ENCODE measurements around the gene MRPL16.
"Not testable (repeated sequence)": the region's sequence is repeated elsewhere in the genome, so short reads cannot be mapped to it uniquely, and the experiment has no call there.

MRPL16 gene

GRCh38 chr11:59812220-59812619 lies 1.6 kb upstream of the MRPL16 start:
- DNase-seq (ENCODE audit: low read depth in 3 of 3), result no peak

DNA sequence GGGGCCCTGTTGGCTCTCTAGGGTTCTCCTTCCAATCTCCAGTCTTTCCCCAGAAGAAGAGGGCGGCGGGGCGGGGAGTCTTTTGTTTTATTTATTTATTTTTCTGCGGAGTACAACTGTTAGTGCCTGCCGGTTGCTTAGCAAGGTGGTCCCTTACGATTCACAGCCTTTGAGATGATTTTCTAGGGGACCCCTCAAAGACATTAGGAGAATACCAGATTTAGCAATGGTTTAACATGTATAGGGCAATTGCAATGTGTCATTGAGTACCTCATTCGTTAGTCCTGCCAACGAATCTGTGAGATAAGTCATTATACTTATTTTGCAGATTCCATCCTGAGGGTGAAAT lies 307 bp upstream of the MRPL16 start:
- DNase-seq (ENCODE audit: low read depth in 3 of 3), result no peak

GRCh38 chr11:59807047-59807610 lies 3.4 kb downstream of the MRPL16 start:
- DNase-seq (ENCODE audit: low read depth in 3 of 3), result no peak

DNA sequence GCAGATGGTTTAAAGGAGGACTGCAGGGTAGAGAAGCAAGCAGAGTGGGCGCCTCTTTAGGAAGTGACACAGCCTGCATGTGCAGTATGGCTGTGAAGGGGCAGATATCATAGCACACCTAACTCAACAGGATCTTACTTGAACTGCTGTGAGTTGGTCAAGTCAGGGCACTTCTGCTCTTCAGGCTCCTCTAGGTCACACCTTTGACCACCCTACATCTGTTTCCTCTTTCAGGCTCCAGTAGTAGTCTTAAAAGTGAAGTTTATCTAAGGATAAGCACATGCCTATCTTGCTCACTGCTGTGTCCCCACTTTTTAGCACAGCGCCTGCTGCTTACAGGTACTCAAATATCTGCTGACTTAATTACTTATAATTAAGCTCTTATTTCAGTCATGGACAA lies 6.5 kb downstream of the MRPL16 start:
- DNase-seq (ENCODE audit: low read depth in 3 of 3), result no peak

DNA sequence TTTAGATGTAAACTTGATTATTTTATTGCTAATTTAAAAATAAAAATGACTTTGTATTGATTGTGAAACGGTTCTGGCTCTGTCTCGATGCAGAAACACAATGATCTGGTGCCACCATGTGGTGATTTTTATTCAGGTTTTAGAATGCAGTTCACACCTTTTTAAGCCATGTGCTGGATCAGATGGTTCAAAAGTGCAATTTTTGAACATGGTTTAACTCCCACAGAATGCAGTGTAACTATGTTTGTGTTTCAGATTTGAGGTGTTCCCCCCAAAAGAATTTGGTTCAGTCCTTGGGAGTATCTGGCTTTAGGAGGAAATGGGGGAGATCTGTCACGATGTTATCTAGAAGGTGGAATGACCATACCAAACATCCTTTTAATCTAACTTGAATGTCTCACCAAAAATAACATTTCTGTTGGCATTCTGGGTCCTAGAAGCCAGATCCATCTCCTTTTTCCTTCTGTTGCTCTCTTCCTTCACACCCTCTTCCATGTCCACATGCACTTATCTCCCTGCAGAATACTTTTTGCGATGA lies 7.9 kb downstream of the MRPL16 start:
- DNase-seq (ENCODE audit: low read depth in 3 of 3), result no peak

DNA sequence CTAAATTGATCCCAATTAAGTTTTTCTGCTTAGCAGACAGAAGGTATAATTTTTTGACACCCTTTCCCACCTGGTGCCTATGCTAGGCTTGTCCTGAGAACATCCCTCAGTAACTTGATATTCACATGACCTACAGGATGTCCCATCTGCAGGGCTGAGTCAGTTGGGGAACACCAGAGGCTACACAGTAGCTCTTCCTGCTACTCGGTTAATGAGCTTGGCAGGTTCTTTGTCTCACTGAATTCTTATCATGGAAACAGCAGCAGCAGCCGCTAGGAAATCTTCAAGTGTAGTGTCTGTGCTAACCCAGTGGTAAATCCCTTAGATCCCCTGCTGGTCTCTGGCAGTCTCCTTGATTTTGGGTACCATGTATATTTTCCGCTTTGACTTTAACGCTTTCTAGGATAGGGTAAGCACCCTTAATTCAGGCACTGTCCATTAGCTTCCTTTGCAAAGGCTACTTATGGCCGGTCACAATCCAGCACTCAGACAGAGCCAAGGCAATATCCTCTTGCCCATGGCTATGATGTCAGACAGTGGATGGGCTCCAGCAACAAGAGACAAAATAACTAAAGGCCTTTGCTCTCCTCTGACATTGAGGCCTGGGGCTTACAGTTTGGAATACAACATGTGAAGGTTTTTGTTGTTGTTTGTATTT lies 8.5 kb downstream of the MRPL16 start:
- DNase-seq (ENCODE audit: low read depth in 3 of 3), result no peak

DNA sequence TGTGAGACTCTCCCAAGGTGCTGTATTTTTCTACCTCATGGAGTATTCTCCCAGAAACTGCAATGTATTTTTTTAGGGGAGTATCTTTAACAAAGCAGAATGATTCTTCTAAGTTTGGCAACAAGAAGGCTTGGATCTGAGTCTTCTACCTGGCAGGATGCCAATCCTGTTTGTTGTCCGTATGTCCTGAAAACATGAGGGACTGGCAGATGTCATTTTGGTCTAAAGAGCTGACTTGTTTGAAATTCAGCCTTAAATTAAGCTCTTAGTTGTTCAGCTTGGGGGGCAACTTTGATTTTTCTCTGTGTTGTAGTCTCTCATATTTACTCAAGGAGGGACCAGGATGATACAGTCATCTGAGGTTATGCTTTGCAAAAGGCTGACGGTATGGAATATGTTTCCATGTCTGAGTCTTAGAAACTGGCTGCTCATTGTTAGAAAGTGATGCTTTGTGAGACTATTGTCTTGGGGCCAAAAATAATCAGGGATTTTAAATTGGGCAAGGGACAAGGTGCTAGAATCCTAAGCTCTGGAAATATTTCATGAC lies 9.3 kb downstream of the MRPL16 start:
- DNase-seq (ENCODE audit: low read depth in 3 of 3), result no peak

DNA sequence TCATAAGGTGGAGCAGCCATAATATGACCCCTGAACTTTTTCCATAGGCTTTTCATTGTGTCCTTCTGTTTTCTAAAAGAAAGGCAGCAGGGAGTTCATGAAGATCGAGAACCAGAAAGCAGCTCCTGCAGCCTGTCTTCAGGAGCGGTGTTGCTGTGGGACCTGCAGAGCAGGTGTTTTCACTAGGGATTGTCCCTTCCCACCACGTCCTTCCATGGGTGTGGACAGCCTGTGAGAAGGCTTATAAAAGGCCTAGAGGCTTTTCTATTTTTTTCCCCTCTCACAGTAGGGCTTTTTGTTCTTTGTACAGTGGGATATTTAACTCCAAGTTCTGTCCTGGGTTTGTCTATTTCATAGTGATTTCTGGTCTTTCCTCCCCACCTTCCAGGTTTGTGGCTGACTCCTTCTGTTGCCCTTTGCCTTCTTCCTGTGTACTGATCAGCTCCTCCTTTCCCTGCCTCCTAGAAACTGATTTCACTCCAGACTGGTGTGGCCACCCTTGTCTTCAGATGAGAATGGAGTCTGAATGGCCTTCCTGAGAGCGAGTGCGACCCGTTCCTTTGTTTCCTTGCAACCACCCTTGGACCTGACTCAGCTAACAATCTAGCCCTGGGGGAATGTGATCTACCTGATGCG lies 10.1 kb downstream of the MRPL16 start:
- no peak for DNase-seq (ENCODE audit: low read depth in 3 of 3)

DNA sequence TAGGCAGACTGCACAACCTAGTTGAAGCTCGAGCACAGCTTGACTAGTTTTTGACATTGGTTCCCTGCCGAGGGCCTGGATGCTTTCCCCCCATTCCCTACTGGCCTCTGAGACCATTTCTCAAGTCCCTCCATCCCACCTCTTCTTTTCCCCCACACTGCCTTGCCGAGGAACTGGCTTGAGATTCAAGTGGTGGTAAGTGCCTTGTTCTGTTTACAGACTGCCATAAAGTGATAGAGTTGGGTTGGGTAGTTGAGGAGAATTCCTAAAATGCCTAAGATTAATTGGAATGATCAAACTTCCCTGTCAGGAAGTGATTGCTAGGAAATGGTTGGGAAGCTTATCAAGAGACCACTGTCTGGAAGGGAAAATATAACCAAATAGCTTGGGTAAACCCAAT lies 16.2 kb downstream of the MRPL16 start:
- DNase-seq (ENCODE audit: low read depth in 3 of 3), result no peak

GRCh38 chr11:59792507-59792906 lies 18.1 kb downstream of the MRPL16 start:
- DNase-seq (ENCODE audit: low read depth in 3 of 3), result no peak

DNA sequence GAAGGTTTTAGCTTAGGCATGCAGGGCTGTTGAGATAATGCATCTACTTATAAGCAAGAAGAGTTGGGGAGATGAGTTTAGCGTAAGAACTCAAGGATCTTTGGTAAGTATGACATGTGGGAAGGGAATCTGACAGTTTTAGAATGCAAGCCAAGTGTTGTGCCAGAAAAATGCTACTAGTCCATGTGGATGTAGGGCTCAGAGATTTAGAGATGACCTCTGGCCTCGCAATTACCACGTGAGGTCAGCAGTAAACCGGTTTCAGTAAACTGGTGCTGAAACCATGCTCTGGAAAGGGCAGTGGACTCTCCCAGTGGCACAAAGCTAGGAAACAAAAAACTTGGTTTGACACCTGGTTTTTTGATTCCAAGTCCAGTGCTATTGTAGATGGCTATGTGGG lies 18.9 kb downstream of the MRPL16 start:
- no peak for DNase-seq (ENCODE audit: low read depth in 3 of 3)

GRCh38 chr11:59787816-59788215 lies 22.8 kb downstream of the MRPL16 start:
- no peak for DNase-seq (ENCODE audit: low read depth in 3 of 3)

GRCh38 chr11:59787255-59787588 lies 23.4 kb downstream of the MRPL16 start:
- DNase-seq (ENCODE audit: low read depth in 3 of 3), result no peak

GRCh38 chr11:59785818-59786217 lies 24.8 kb downstream of the MRPL16 start:
- DNase-seq (ENCODE audit: low read depth in 3 of 3), result no peak

DNA sequence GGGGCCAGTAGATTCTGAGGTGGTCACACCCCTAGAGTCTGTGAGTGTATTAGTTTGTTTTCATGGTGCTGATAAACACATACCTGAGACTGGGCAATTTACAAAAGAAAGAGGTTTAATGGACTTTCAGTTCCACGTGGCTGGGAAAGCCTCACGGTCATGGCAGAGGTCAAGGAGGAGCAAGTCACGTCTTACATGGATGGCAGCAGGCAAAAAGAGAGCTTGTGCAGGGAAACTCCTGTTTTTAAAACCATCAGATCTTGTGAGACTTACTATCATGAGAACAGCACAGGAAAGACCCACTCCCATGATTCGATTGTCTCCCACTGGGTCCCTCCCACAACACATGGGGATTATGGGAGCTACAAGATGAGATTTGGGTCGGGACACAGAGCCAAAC lies 26.1 kb downstream of the MRPL16 start:
- DNase-seq (ENCODE audit: low read depth in 3 of 3), result not testable (repeated sequence)

DNA sequence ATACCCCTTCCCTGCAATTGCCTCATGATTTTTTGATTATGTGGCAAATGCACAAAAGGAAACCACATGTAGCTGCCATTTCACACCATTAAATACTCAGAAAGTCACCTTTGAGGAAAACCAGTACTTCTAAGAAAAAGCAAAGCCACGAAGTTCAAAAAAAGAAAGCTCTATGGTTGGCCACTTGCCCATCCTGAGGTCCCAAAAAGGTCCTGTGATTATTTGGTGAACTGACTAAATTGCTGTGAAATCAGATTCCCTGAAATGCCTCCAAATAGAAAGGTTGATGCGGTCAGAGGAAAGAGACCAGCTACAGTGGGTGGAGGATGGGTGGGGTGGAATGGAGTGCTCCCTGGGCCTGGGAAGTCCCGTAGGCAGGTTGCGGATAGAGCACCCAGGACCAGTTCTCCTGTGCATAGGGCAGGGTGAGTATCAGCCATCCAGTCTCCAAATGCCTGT lies 26.9 kb downstream of the MRPL16 start:
- DNase-seq (ENCODE audit: low read depth in 3 of 3), result no peak

- DNase-seq (ENCODE audit: low read depth in 3 of 3), result no peak
Observed at GRCh38 chr11:59782080-59782479, 28.5 kb downstream of the MRPL16 start.

GRCh38 chr11:59779487-59779886 lies 31.1 kb downstream of the MRPL16 start:
- DNase-seq (ENCODE audit: low read depth in 3 of 3), result no peak

DNA sequence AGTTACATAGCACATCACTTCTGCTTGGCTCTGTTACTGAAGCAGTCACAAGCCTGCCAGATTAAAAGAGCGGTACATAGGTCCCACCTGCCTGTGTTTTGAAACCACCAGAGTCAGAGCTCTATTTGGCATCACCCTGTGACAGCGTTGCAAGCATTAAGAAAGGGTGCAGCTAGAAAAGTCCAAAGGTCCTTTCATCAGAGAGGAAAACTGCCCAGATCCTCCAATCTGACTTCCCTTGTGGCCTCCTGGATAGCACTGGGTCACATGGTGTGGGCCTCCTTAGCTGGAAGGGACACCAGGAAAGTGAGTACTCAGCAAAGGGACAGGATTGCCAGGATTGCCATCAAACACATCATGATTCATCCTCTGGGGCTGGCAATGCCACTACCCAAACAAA lies 32.5 kb downstream of the MRPL16 start:
- no peak for DNase-seq (ENCODE audit: low read depth in 3 of 3)

- no peak for DNase-seq (ENCODE audit: low read depth in 3 of 3)
Observed at GRCh38 chr11:59777104-59777503, 33.5 kb downstream of the MRPL16 start.

DNA sequence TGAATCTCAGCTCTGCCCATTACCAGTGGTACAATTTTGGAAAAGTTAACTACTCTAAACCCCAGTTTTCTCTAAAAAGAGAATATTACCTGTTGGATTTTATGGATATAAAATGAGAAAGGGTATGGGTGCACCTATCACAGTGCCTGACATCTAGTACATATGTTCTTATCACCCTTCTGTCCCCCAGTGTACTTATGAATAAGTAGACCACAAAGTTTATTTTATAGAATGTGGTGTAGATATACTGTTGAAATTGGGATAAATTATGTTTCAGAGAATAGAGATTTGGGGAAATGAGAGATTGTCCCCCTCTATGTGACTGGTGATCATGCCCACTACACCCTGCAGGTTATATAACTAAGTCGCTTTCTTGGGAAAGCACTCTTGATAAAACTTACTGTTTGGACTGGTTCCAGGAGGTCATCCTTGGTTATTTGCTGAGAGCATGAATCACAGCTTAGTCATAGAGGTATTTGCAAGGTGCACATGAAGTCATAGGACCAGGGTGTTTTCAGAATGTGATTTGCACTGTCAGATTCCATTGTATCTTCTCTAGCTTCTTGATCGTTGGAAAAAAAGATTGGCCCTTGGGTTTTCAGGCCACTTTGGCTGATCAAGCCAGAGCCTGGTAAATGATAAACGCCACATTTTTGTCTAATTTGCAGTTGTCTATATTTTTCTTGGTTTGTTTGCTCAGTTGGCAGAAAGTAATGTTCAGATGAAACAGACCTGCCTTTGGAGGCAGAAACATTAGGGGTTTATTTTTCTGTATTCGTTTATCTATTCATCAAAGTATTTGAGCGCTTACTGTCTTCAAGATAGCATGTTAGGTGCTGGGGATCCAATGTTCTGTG lies 34.1 kb downstream of the MRPL16 start:
- DNase-seq (ENCODE audit: low read depth in 3 of 3), result no peak

DNA sequence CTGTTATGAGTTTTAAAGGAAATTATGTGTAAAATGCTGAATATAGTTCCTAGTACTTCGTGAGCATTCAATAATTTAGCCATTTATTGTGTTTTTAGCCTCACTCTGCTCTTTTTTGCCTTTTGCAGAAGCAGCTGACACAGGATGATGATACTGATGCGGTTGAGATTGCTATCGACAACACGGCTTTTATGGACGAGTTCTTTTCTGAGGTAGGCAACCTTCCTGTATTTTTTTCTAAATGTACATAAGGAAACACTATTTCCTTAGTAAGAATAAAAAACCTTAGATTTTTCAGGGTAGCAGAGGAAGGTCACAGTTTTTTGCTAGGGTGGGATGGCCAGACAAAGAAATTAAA lies 37.5 kb downstream of the MRPL16 start:
- DNase-seq (ENCODE audit: low read depth in 3 of 3), result no peak
